Lower lobe of right lung (tissue), 2 donors: ENCODE measurements around the gene NOP16. TPM values are rescaled to one million over a fixed set of nuclear protein-coding genes. Genes with fewer than 3 reads are reported as not detected.

Experiments used
- ATAC-seq, 2 donors: fragments of 200-7000 bp; cut with Tn5 transposase; one replicate each; pipeline ENCODE4 v1.9.1; 2020 to 2022; ENCODE audit warnings: mild to moderate bottlenecking in 2 of 2, moderate library complexity in 2 of 2
- DNase-seq: peaks from one replicate; pipeline ENCODE4 v3.0.0-alpha.2; 2020
- H3K27ac ChIP-seq: fragments of 200-600 bp; one replicate; pipeline ENCODE4 v1.8.0; 2022
- H3K27me3 ChIP-seq: fragments of 200-600 bp; one replicate; pipeline ENCODE4 v1.8.0; 2022; ENCODE audit warnings: low read depth
- H3K36me3 ChIP-seq: fragments of 200-600 bp; one replicate; pipeline ENCODE4 v1.8.0; 2022; ENCODE audit warnings: mild to moderate bottlenecking
- H3K4me1 ChIP-seq: fragments of 200-600 bp; one replicate; pipeline ENCODE4 v1.8.0; 2022
- H3K4me3 ChIP-seq: fragments of 200-600 bp; one replicate; pipeline ENCODE4 v1.8.0; 2022; ENCODE audit warnings: mild to moderate bottlenecking
- H3K9me3 ChIP-seq: fragments of 200-600 bp; one replicate; pipeline ENCODE4 v1.8.0; 2022
- intact Hi-C: fragments of 100-400 bp; cut with DNase I; formaldehyde crosslinking; loops from one replicate; pipeline ENCODE4 v1.11.0; 2022
- total RNA-seq: library from RNA; stranded (reverse); fragmentation: NEBNext Ultra II Directional; extraction: Animal tissue kit (Norgen Biotek cat#: 25700); gene quantifications from one replicate; pipeline ENCODE4 v1.2.1, GENCODE V29; 2021
- TF ChIP-seq, protein P1 (sequence below): fragments of 200-600 bp; IDR thresholded peaks from one replicate; pipeline ENCODE4 v1.8.0; 2022; ENCODE audit warnings: antibody characterized with exemption, mild to moderate bottlenecking
- donor health status: DM: no; HTN: yes; CAD: no; lungs with severe emphysema.

The NOP16 gene
- total RNA-seq, 1 donor from 2014 or later, result 11.8 TPM

DNA sequence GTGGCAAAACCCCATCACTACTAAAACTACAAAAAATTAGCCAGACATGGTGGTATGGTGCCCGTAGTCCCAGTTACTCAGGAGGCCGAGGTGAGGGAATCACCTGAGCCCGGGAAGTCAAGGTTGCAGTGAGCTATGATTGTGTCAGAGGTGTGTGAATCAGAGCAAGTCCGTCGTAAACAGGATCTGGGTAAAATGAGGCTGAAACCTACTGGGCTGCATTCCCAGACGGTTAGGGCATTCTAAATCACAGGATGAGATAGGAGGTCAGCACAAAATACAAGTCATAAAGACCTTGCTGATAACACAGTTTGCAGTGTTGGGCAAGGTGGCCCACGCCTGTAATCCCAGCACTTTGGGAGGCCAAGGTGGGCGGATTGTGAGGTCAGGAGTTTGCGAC is 29.9 kb upstream of the NOP16 start:
- Histone ChIP-seq H3K4me3 (no peak overlapping the region), H3K27ac (no peak overlapping the region), H3K9me3 (no peaks in the 10 kb centered on the region), H3K36me3 (no peaks in the 10 kb centered on the region), H3K4me1 (peaks cover 33% of the 10 kb centered on the region), H3K27me3 (no peaks in the 10 kb centered on the region)
- DNase-seq, result no peak
- TF ChIP-seq, protein P1, sequence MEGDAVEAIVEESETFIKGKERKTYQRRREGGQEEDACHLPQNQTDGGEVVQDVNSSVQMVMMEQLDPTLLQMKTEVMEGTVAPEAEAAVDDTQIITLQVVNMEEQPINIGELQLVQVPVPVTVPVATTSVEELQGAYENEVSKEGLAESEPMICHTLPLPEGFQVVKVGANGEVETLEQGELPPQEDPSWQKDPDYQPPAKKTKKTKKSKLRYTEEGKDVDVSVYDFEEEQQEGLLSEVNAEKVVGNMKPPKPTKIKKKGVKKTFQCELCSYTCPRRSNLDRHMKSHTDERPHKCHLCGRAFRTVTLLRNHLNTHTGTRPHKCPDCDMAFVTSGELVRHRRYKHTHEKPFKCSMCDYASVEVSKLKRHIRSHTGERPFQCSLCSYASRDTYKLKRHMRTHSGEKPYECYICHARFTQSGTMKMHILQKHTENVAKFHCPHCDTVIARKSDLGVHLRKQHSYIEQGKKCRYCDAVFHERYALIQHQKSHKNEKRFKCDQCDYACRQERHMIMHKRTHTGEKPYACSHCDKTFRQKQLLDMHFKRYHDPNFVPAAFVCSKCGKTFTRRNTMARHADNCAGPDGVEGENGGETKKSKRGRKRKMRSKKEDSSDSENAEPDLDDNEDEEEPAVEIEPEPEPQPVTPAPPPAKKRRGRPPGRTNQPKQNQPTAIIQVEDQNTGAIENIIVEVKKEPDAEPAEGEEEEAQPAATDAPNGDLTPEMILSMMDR, result no peak
- ATAC-seq, result no peak
- intact Hi-C loops, result no loop called here

DNA sequence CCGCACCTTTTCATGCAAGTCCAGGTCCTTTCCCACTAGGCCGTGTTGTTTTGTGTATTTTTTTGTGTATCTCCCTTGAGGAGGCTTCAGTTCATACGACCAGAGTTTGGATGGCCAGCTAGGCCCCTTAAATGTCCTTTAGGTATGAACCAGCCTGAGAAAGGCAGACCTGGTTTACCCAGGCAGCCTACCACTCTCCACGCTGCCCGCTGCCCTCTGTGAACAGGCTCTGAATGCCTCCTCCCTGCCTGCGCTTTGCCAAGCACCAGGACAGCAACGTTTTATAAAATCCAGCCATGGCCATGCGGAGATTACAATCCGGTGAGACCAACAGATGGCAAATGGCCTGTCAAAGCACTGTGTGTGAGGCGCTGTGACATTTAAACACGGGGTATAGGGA is 28.6 kb upstream of the NOP16 start:
- peaks cover 46% of the 10 kb centered on the region for H3K4me1 ChIP-seq
- ATAC-seq (no peak), DNase-seq (no peak)
- peak overlapping the region; percentile 96 for H3K27ac ChIP-seq
- peak overlapping the region; percentile 96 for H3K4me3 ChIP-seq
- no peaks in the 10 kb centered on the region for H3K9me3 ChIP-seq
- H3K36me3 ChIP-seq, result no peaks in the 10 kb centered on the region
- intact Hi-C loops, result no loop called here
- no peaks in the 10 kb centered on the region for H3K27me3 ChIP-seq
- TF ChIP-seq, protein P1, result no peak

DNA sequence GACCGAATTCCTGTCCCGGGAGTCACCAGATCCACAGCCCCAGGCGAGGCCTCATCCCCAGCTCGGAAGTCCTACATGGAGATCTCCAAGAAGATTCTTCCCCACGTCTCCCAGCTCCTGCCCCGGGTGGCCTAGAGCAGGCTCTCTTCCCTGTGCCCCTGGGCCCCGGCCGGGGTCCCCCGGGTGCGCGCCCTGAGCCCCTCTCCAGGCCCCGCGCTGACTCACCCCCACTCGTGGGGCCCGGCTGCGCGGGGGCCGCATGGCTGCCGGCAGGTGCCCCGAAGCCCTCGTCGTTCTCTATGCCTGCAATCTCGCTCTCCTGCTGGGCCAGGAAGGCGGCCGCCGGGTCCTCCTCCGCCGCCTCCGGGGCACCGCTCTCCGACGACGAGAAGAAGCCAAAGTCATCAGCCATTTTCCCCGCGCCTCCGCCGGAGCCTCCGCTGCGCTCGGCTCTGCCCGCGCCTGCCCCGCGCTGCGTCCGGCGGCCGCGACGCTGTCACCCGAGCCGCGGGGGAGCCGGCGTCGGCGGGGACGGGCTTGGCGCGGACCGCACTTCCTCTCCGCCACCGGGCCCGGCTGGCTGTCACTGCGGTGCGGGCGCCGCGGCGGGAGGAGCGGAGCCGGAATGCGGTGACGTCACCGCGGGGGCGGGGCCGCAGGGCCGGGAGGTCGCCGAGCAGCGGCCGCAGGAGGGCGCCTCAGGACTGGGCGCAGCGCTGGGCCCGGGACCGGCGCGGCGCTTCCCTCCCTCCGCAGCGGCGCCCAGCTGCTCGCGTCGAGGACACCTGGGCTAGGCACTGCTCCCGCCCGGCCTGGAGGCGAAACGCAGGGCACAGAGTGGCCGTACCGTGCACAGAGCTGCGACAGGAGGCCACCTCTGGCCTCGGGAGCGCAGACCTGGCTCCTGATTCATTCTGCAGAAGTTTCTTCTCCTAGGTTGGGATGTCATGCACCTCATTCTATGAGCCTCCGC is 27.8 kb upstream of the NOP16 start, which contains the start of gene CLTB:
TSS of gene CLTB (minus strand) at position 588 of the 973 bp plus-strand sequence. CDS start at position 412, 176 bp downstream.
- no peaks in the 10 kb centered on the region for H3K36me3 ChIP-seq
- H3K4me1 ChIP-seq, result peaks cover 51% of the 10 kb centered on the region
- peak within 1 kb of the TSS; percentile 96 for H3K4me3 ChIP-seq
- H3K27me3 ChIP-seq, result no peaks in the 10 kb centered on the region
- intact Hi-C loops, result no loop called here
- ATAC-seq (peak; percentile 96 to 97), DNase-seq (peak; percentile 94)
- TF ChIP-seq, protein P1, result peak; percentile 72
- peak within 1 kb of the TSS; percentile 96 for H3K27ac ChIP-seq
- no peaks in the 10 kb centered on the region for H3K9me3 ChIP-seq

DNA sequence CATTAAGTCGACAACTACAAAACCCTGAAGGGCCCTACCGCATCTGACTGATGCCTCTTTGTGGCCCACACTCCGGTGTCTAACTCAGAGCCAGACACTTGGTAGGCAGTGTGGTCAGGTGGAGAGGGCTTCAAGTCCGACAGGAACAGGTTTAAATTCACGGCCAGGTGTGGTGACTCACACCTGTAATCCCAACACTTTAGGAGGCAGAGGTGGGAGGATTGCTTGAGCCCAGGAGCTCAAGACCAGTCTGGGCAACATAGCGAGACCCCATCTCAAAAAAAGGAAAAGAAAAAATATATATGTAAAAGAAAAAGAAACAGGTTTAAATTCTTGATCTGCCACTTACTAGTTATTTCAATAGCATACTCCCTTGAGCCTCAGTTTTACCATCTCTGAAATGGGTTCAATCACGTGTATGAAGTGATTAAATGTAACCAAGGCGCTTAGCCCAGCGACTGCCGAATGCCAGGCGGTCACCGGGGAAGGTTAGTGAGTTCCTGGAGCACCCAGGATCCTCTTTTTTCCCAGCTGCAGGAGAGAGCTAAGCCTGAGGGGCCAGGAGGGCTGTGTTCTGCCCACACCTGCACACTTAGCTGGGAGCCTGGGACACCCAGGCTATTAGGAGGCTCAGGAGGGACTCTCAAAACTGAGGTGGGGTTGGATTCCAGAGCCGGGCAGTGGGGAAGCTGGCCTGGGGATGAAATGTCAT is 27.0 kb upstream of the NOP16 start:
- Histone ChIP-seq H3K4me1 (peaks cover 55% of the 10 kb centered on the region), H3K27ac (peak overlapping the region; percentile 96), H3K27me3 (no peaks in the 10 kb centered on the region), H3K4me3 (peak overlapping the region; percentile 96), H3K9me3 (no peaks in the 10 kb centered on the region), H3K36me3 (peaks cover 2% of the 10 kb centered on the region)
- TF ChIP-seq, protein P1, result no peak
- intact Hi-C loops, result no loop called here
- peak in 1 of 2 donors; percentile 31 for ATAC-seq
- no peak for DNase-seq

DNA sequence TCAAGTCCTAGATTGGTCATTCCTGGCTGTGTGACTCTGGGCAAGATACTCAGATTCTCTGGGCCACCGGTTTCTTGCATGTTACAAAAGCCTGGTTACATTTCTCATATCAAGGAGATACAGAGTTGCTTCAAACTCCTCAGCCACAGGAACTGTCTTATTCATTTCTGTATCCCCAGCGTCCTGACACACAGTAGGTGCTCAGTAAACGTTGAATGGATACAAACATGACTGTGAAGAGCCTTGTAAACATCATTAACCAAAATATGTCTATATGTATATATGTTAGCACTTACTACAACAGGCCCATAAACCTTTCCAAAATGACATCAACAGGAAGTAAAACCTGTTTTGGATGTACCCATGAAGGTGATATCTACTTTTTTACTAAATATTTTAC is 26.3 kb upstream of the NOP16 start:
- H3K27ac ChIP-seq, result no peak overlapping the region
- no peaks in the 10 kb centered on the region for H3K9me3 ChIP-seq
- peak overlapping the region; percentile 96 for H3K4me3 ChIP-seq
- H3K36me3 ChIP-seq, result peaks cover 9% of the 10 kb centered on the region
- peaks cover 55% of the 10 kb centered on the region for H3K4me1 ChIP-seq
- H3K27me3 ChIP-seq, result no peaks in the 10 kb centered on the region
- intact Hi-C loops, result no loop called here
- ATAC-seq (no peak), DNase-seq (no peak)
- TF ChIP-seq, protein P1, result no peak
